Measurements from ENCODE around the gene HEATR5B.
"Not testable (repeated sequence)": the region's sequence is repeated elsewhere in the genome, so short reads cannot be mapped to it uniquely, and the experiment has no call there.

GRCh38 chr2:36936526-36936925 is 147.6 kb downstream of the HEATR5B start:
- TF ChIP-seq CTCF (IDR thresholded peaks at IDR 0.05; ENCODE audit: low read depth, low read length, poor library complexity, severe bottlenecking); EZH2phosphoT487 (IDR thresholded peaks at IDR 0.05; ENCODE audit: borderline replicate concordance, low read length): not testable (repeated sequence)
